Endodermal cell (in vitro differentiated cells): ENCODE measurements around the gene MRRF. TPM values are rescaled to one million over a fixed set of nuclear protein-coding genes. Genes with fewer than 3 reads are reported as not detected.

Experiments used
- DNase-seq: peaks from one replicate; pipeline ENCODE4 v3.0.0-alpha.2; 2017
- H3K27ac ChIP-seq: 2 replicates; pipeline ENCODE4 v1.5.1; 2013; ENCODE audit warnings: mild to moderate bottlenecking, low read depth, low read length, moderate library complexity
- H3K27me3 ChIP-seq: 2 replicates; pipeline ENCODE4 v1.6.1; 2013; ENCODE audit warnings: mild to moderate bottlenecking, low read length, moderate library complexity; ENCODE audit not compliant: insufficient read depth, control insufficient read depth, poor library complexity, severe bottlenecking
- H3K36me3 ChIP-seq: 2 replicates; pipeline ENCODE4 v1.7.0; 2013; ENCODE audit warnings: mild to moderate bottlenecking, low read length, moderate library complexity; ENCODE audit not compliant: control insufficient read depth, insufficient read depth
- H3K4me1 ChIP-seq: one replicate; pipeline ENCODE4 v1.7.0; 2013; ENCODE audit warnings: low read length; ENCODE audit not compliant: control insufficient read depth, insufficient read depth
- H3K4me3 ChIP-seq: 2 replicates; pipeline ENCODE4 v1.5.1; 2013; ENCODE audit warnings: mild to moderate bottlenecking, low read length, moderate library complexity
- H3K9ac ChIP-seq: 2 replicates; pipeline ENCODE4 v1.6.1; 2013; ENCODE audit warnings: mild to moderate bottlenecking, low read length, moderate library complexity; ENCODE audit not compliant: poor library complexity, severe bottlenecking; ENCODE audit errors: extremely low read depth
- H3K9me3 ChIP-seq: 2 replicates; pipeline ENCODE4 v1.6.1; 2013; ENCODE audit warnings: mild to moderate bottlenecking, low read length, moderate library complexity; ENCODE audit not compliant: control insufficient read depth
- H3K27ac Mint-ChIP-seq: 2 replicates; pipeline ENCODE4 v1.8.0; 2020; ENCODE audit warnings: mixed read lengths
- H3K27me3 Mint-ChIP-seq: 2 replicates; pipeline ENCODE4 v1.8.0; 2021; ENCODE audit warnings: mild to moderate bottlenecking, mixed read lengths; ENCODE audit not compliant: insufficient read depth
- H3K36me3 Mint-ChIP-seq: 2 replicates; pipeline ENCODE4 v1.8.0; 2020; ENCODE audit warnings: low read depth, mixed read lengths
- H3K4me1 Mint-ChIP-seq: 2 replicates; pipeline ENCODE4 v1.8.0; 2020; ENCODE audit warnings: mixed read lengths
- H3K4me3 Mint-ChIP-seq: 2 replicates; pipeline ENCODE4 v1.8.0; 2020; ENCODE audit warnings: mild to moderate bottlenecking, moderate library complexity, mixed read lengths
- H3K9me3 Mint-ChIP-seq: 2 replicates; pipeline ENCODE4 v1.8.0; 2020; ENCODE audit warnings: mild to moderate bottlenecking, mixed read lengths
- CTCF ChIP-seq: fragments of 200-600 bp; sonication (generic); conservative IDR thresholded peaks from 2 replicates; pipeline ENCODE4 v1.5.0; 2021; ENCODE audit warnings: antibody characterized with exemption, mild to moderate bottlenecking
- WGBS, 2 experiments: methylation state at CpG; one replicate each; pipeline versions ENCODE4 v1.1.5 to v1.1.7; 2013; ENCODE audit warnings: missing lambda C conversion rate in 2 of 2, mixed read lengths in 1 of 2; ENCODE audit not compliant: insufficient coverage in 1 of 2, insufficient read length in 1 of 2; 5-methylcytosine and 5-hydroxymethylcytosine counted together
- total RNA-seq, 2 donors: library from RNA; stranded (reverse); fragmentation: NEBNext Ultra II Directional in 1 of 2; extraction: Animal tissue kit (Norgen Biotek cat#: 25700) in 1 of 2; gene quantifications; 2 replicates in 1 of 2; 3 replicates in 1 of 2; pipeline ENCODE4 v1.2.1, GENCODE V29; 2021

The MRRF gene
- total RNA-seq, 2 donors from 2014 or later = 25.8 to 27.6 TPM

- Mint-ChIP-seq H3K27me3 (peaks cover 46% of the 10 kb centered on the region), H3K4me3 (no peak overlapping the region), H3K36me3 (peaks cover 2% of the 10 kb centered on the region), H3K9me3 (peaks cover 9% of the 10 kb centered on the region), H3K4me1 (peaks cover 6% of the 10 kb centered on the region), H3K27ac (no peak overlapping the region)
- Histone ChIP-seq H3K4me3 (no peak overlapping the region), H3K27ac (no peak overlapping the region), H3K4me1 (no peaks in the 10 kb centered on the region), H3K36me3 (no peaks in the 10 kb centered on the region), H3K27me3 (peaks cover 86% of the 10 kb centered on the region), H3K9me3 (no peaks in the 10 kb centered on the region), H3K9ac (no peak overlapping the region)
- WGBS, 2 experiments = 27 to 62% methylated on average over 3 to 4 of the region's 4 CpGs
- TF ChIP-seq CTCF = no peak
- DNase-seq = no peak
Measured at GRCh38 chr9:122229485-122229837, 35.2 kb upstream of the MRRF start.

DNA sequence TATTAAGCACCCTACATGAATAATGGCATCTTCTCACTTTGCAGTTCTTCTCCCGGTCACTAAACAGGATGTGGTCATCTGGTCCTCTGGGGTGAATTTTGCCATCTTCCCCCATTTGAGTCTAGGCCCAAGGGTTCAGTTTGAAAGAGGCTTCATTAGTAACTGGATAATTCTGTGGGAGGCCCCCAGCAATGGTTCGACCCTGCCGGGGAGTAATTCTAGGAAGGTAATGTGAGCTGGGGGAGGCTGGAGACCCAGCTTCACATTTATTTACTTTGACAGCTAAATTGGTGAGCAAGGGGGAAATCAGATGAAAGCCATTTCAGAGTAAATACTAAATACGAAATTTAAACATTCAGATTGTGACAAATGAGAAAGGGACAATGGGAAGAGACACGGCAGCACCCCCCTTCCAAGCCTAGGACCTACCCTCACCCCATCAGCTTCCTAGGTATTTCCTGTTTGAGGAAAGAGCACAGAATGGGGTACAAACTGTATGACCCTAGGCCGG is 31.8 kb upstream of the MRRF start:
- no peak for DNase-seq
- no peaks in the 10 kb centered on the region for H3K4me1 Mint-ChIP-seq
- no peak overlapping the region for H3K4me3 ChIP-seq
- H3K27ac ChIP-seq = no peak overlapping the region
- H3K4me1 ChIP-seq = no peaks in the 10 kb centered on the region
- no peaks in the 10 kb centered on the region for H3K36me3 ChIP-seq
- no peak for TF ChIP-seq CTCF
- no peaks in the 10 kb centered on the region for H3K9me3 Mint-ChIP-seq
- H3K9ac ChIP-seq = no peak overlapping the region
- no peaks in the 10 kb centered on the region for H3K9me3 ChIP-seq
- peaks cover 14% of the 10 kb centered on the region for H3K27me3 Mint-ChIP-seq
- 78 to 88% methylated on average over 1 to 6 of the region's 6 CpGs for WGBS, 2 experiments
- no peak overlapping the region for H3K27ac Mint-ChIP-seq
- H3K27me3 ChIP-seq = peaks cover 52% of the 10 kb centered on the region
- H3K36me3 Mint-ChIP-seq = no peaks in the 10 kb centered on the region
- H3K4me3 Mint-ChIP-seq = no peak overlapping the region

GRCh38 chr9:122234022-122234748 is 30.5 kb upstream of the MRRF start:
- Histone ChIP-seq H3K9me3 (no peaks in the 10 kb centered on the region), H3K4me3 (no peak overlapping the region), H3K9ac (no peak overlapping the region), H3K27ac (no peak overlapping the region), H3K36me3 (no peaks in the 10 kb centered on the region), H3K4me1 (no peaks in the 10 kb centered on the region), H3K27me3 (peaks cover 39% of the 10 kb centered on the region)
- Mint-ChIP-seq H3K36me3 (peaks cover 2% of the 10 kb centered on the region), H3K27me3 (peaks cover 9% of the 10 kb centered on the region), H3K4me3 (no peak overlapping the region), H3K4me1 (no peaks in the 10 kb centered on the region), H3K27ac (no peak overlapping the region), H3K9me3 (no peaks in the 10 kb centered on the region)
- TF ChIP-seq CTCF = no peak
- WGBS, 2 experiments = 93 to 97% methylated on average over 7 of the region's 7 CpGs
- DNase-seq = no peak
